ENCODE measurements around the gene MBNL1.

The MBNL1 gene

GRCh38 chr3:152299249-152299976 lies 30.7 kb downstream of the MBNL1 start:
- no peak for DNase-seq

GRCh38 chr3:152300029-152300731 lies 31.5 kb downstream of the MBNL1 start:
- DNase-seq: no peak

- no peak for DNase-seq
Observed at GRCh38 chr3:152301745-152302181, 33.0 kb downstream of the MBNL1 start.

GRCh38 chr3:152302521-152303021 lies 33.8 kb downstream of the MBNL1 start:
- DNase-seq: no peak

GRCh38 chr3:152304160-152304559 lies 35.4 kb downstream of the MBNL1 start:
- no peak for DNase-seq

- no peak for DNase-seq
Observed at GRCh38 chr3:152305075-152305474, 36.3 kb downstream of the MBNL1 start.

GRCh38 chr3:152307829-152308474 lies 39.2 kb downstream of the MBNL1 start:
- DNase-seq: no peak

- DNase-seq: no peak
Observed at GRCh38 chr3:152308475-152308844, 39.7 kb downstream of the MBNL1 start.

- DNase-seq: no peak
Observed at GRCh38 chr3:152309031-152309430, 40.3 kb downstream of the MBNL1 start.

GRCh38 chr3:152309535-152310307 lies 41.0 kb downstream of the MBNL1 start:
- DNase-seq: no peak

- no peak for DNase-seq
Observed at GRCh38 chr3:152313430-152313829, 44.7 kb downstream of the MBNL1 start.

GRCh38 chr3:152313914-152314313 lies 45.2 kb downstream of the MBNL1 start:
- no peak for DNase-seq

- DNase-seq: no peak
Observed at GRCh38 chr3:152314677-152315353, 46.1 kb downstream of the MBNL1 start.

GRCh38 chr3:152315623-152316022 lies 46.9 kb downstream of the MBNL1 start:
- DNase-seq: no peak

GRCh38 chr3:152316318-152316717 lies 47.6 kb downstream of the MBNL1 start:
- no peak for DNase-seq

GRCh38 chr3:152317184-152317583 lies 48.5 kb downstream of the MBNL1 start:
- no peak for DNase-seq

- DNase-seq: no peak
Observed at GRCh38 chr3:152317956-152318355, 49.2 kb downstream of the MBNL1 start.

- DNase-seq: no peak
Observed at GRCh38 chr3:152318512-152318911, 49.8 kb downstream of the MBNL1 start.

- no peak for DNase-seq
Observed at GRCh38 chr3:152319256-152319655, 50.5 kb downstream of the MBNL1 start.

GRCh38 chr3:152319831-152320617 lies 51.3 kb downstream of the MBNL1 start:
- no peak for DNase-seq

GRCh38 chr3:152321200-152321954 lies 52.6 kb downstream of the MBNL1 start:
- no peak for DNase-seq
